Gastrocnemius medialis (tissue), 4 donors: Measurements from ENCODE around the gene MBNL2.

Source experiments
- POLR2A ChIP-seq, 2 donors: fragments of 450-650 bp; IDR thresholded peaks; one replicate each; pipeline ENCODE4 v1.6.1; 2017; ENCODE audit warnings: antibody characterized with exemption in 2 of 2, mild to moderate bottlenecking in 2 of 2, moderate library complexity in 2 of 2
- TF ChIP-seq, protein P1 (sequence below), 5 experiments: fragments of 450-650 bp in 3 of 5; fragments of 200-600 bp in 2 of 5; sonication (generic) in 2 of 5; IDR thresholded peaks in 4 of 5; conservative IDR thresholded peaks in 1 of 5; 1 replicate in 4 of 5; 2 replicates in 1 of 5; pipeline ENCODE4 v1.5.1; 2016 to 2019; ENCODE audit warnings: antibody characterized with exemption in 5 of 5, mild to moderate bottlenecking in 3 of 5, moderate library complexity in 3 of 5

DNA sequence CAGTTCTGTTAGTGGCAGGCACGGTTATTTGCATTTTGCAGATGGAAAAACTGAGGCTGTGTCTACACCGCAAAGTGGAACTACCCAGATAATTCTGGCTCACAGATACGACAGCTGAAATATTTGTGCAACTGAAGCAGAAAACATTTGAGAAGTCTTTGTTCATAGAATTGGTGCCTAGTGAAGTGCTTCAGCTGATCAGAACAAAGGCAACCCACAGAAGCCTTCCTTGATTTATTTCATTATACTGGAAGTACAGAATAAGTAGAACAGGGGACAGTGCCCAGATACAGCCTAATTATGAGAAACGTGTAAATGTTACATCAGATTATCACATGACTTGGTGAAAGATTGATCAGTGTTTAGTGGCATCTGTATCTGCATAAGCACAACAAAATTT, 138.5 kb downstream of the MBNL2 start:
- TF ChIP-seq, protein P1, sequence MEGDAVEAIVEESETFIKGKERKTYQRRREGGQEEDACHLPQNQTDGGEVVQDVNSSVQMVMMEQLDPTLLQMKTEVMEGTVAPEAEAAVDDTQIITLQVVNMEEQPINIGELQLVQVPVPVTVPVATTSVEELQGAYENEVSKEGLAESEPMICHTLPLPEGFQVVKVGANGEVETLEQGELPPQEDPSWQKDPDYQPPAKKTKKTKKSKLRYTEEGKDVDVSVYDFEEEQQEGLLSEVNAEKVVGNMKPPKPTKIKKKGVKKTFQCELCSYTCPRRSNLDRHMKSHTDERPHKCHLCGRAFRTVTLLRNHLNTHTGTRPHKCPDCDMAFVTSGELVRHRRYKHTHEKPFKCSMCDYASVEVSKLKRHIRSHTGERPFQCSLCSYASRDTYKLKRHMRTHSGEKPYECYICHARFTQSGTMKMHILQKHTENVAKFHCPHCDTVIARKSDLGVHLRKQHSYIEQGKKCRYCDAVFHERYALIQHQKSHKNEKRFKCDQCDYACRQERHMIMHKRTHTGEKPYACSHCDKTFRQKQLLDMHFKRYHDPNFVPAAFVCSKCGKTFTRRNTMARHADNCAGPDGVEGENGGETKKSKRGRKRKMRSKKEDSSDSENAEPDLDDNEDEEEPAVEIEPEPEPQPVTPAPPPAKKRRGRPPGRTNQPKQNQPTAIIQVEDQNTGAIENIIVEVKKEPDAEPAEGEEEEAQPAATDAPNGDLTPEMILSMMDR (IDR thresholded peaks at IDR 0.05 in 4 of 5, conservative IDR thresholded peaks at IDR 0.05 in 1 of 5) = no peak
- TF ChIP-seq POLR2A (IDR thresholded peaks at IDR 0.05) = no peak
